SK-N-MC (cell line): ENCODE measurements around the gene NRDE2.

Experiments used
- EZH2 ChIP-seq: fragments of 200-600 bp; sonication (generic); IDR thresholded peaks from one replicate; pipeline ENCODE4 v1.6.1; 2017; ENCODE audit warnings: antibody characterized with exemption
- FOXP2 ChIP-seq: optimal IDR thresholded peaks from 2 replicates; pipeline ENCODE3; 2011; ENCODE audit warnings: mild to moderate bottlenecking, moderate library complexity; ENCODE audit not compliant: insufficient read depth; ENCODE audit errors: extremely low read length, control extremely low read depth
- POLR2AphosphoS5 ChIP-seq: IDR thresholded peaks from 2 replicates; pipeline ENCODE4 v1.6.1; 2012; ENCODE audit warnings: mild to moderate bottlenecking, low read depth, low read length, borderline replicate concordance

DNA sequence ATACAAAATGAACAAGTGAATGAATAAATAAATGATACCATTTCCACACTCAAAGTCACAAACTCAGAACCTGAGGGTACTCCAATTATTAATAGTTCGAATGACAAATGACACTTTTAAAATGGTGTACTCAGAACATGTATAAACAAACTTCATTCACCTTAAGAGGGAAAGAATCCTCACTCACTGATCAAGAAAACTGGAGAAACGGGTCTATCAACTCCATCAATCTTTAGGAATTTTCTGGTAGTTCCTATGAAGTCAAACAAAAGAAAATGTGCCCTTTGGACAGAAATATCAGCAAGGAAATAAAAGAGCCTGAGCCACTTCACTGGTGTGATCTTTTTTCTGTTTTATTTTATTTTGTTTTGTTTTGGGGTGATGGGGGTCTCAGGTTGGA, 5.2 kb upstream of the NRDE2 start:
- TF ChIP-seq EZH2: no peak
- TF ChIP-seq POLR2AphosphoS5: no peak
- no peak for TF ChIP-seq FOXP2
